Endothelial cell of umbilical vein (primary cell): ENCODE results near the gene PRDM12.
A peak's percentile ranks its signal among the peaks of the same experiment; 100 is the strongest.

Experiments used
- CTCF ChIP-seq, 2 donors: IDR thresholded peaks; 1 replicate in 1 of 2; 2 replicates in 1 of 2; pipeline ENCODE4 v1.5.1; 2011; ENCODE audit warnings: low read length in 2 of 2, mild to moderate bottlenecking in 2 of 2, moderate library complexity in 2 of 2, control low read depth in 1 of 2, inconsistent platforms in 1 of 2, low read depth in 1 of 2; ENCODE audit not compliant: insufficient read depth in 1 of 2; ENCODE audit errors: extremely low read depth in 1 of 2
- EZH2 ChIP-seq: IDR thresholded peaks from 2 replicates; pipeline ENCODE4 v1.6.1; 2012; ENCODE audit warnings: borderline replicate concordance, low read depth, mild to moderate bottlenecking, moderate library complexity, low read length, inconsistent platforms; ENCODE audit not compliant: severe bottlenecking
- FOS ChIP-seq: IDR thresholded peaks from 2 replicates; pipeline ENCODE4 v1.6.1; 2011; ENCODE audit warnings: mild to moderate bottlenecking, low read length, moderate library complexity, borderline replicate concordance; ENCODE audit not compliant: insufficient read depth
- GATA2 ChIP-seq: IDR thresholded peaks from 2 replicates; pipeline ENCODE4 v1.7.0; 2011; ENCODE audit warnings: low read depth, mild to moderate bottlenecking, moderate library complexity, mixed read lengths, low read length; ENCODE audit not compliant: insufficient read length, insufficient read depth
- JUN ChIP-seq: IDR thresholded peaks from 2 replicates; pipeline ENCODE4 v1.6.1; 2011; ENCODE audit warnings: borderline replicate concordance, low read depth; ENCODE audit not compliant: insufficient read length, insufficient read depth
- MAX ChIP-seq: IDR thresholded peaks from 2 replicates; pipeline ENCODE4 v1.6.1; 2011; ENCODE audit not compliant: insufficient read depth, insufficient read length
- MYC ChIP-seq: IDR thresholded peaks from one replicate; pipeline ENCODE4 v1.6.1; 2011; ENCODE audit warnings: mild to moderate bottlenecking, low read depth, low read length
- POLR2A ChIP-seq: IDR thresholded peaks from 2 replicates; pipeline ENCODE4 v1.6.1; 2012; ENCODE audit warnings: low read depth, mild to moderate bottlenecking, control low read depth, low read length
- POLR2AphosphoS5 ChIP-seq: IDR thresholded peaks from 2 replicates; pipeline ENCODE4 v1.6.1; 2012; ENCODE audit warnings: low read depth, mild to moderate bottlenecking, control low read depth, low read length, moderate library complexity; ENCODE audit not compliant: insufficient read depth

GRCh38 chr9:130660683-130661450 is 3.5 kb upstream of the PRDM12 start:
- no peak for TF ChIP-seq CTCF (IDR thresholded peaks at IDR 0.05; ENCODE audit: extremely low read depth in 1 of 2, insufficient read depth in 1 of 2, low read depth in 1 of 2, low read length in 2 of 2)
- TF ChIP-seq POLR2A: no peak
- TF ChIP-seq MYC: no peak
- TF ChIP-seq EZH2: peak; percentile 98
- TF ChIP-seq POLR2AphosphoS5: no peak
- no peak for TF ChIP-seq MAX
- no peak for TF ChIP-seq JUN
- no peak for TF ChIP-seq GATA2
- no peak for TF ChIP-seq FOS
